Hepatocyte (in vitro differentiated cells): ENCODE results near the gene DRAXIN.

Source experiments
- EZH2 ChIP-seq: fragments of 200-600 bp; sonication (generic); IDR thresholded peaks from 2 replicates; pipeline ENCODE4 v1.6.1; 2016; ENCODE audit warnings: antibody characterized with exemption, mild to moderate bottlenecking, borderline replicate concordance
- EZH2phosphoT487 ChIP-seq: fragments of 200-600 bp; sonication (generic); IDR thresholded peaks from one replicate; pipeline ENCODE4 v1.6.1; 2018; ENCODE audit warnings: antibody characterized with exemption, mild to moderate bottlenecking, low read depth, moderate library complexity; ENCODE audit not compliant: unreplicated experiment, severe bottlenecking
- TF ChIP-seq, protein P1 (sequence below): fragments of 200-600 bp; sonication (generic); IDR thresholded peaks from 2 replicates; pipeline ENCODE4 v1.5.1; 2016; ENCODE audit warnings: antibody characterized with exemption, mild to moderate bottlenecking; ENCODE audit not compliant: poor library complexity

DNA sequence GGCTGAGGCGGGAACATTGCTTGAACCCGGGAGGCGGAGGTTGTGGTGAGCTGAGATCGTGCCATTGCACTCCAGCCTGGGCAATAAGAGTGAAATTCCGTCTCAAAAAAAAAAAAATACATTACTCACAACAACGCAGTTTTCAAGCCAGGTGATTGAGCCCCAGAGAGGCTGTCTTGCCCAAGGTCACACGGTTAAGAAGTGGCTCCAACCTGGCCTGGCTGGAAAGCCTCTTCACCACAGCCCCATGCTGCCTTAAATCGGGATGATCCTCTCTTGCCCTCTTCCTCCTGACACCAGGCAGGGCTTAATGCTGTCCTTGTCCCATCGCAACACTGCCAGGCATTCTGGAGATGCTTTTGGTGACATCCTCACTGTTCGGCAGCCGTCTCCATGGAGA is 21.6 kb downstream of the DRAXIN start:
- TF ChIP-seq, protein P1, sequence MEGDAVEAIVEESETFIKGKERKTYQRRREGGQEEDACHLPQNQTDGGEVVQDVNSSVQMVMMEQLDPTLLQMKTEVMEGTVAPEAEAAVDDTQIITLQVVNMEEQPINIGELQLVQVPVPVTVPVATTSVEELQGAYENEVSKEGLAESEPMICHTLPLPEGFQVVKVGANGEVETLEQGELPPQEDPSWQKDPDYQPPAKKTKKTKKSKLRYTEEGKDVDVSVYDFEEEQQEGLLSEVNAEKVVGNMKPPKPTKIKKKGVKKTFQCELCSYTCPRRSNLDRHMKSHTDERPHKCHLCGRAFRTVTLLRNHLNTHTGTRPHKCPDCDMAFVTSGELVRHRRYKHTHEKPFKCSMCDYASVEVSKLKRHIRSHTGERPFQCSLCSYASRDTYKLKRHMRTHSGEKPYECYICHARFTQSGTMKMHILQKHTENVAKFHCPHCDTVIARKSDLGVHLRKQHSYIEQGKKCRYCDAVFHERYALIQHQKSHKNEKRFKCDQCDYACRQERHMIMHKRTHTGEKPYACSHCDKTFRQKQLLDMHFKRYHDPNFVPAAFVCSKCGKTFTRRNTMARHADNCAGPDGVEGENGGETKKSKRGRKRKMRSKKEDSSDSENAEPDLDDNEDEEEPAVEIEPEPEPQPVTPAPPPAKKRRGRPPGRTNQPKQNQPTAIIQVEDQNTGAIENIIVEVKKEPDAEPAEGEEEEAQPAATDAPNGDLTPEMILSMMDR, result no peak
- no peak for TF ChIP-seq EZH2phosphoT487
- TF ChIP-seq EZH2, result no peak
